ENCODE results near the gene POLD4. TPM values are rescaled to one million over a fixed set of nuclear protein-coding genes. Genes with fewer than 3 reads are reported as not detected.

POLD4 gene
- total and polyA plus RNA-seq, 2 of the 13 experiments (the other 11 are each of a cell fraction or from before 2014, with no cell fraction given), result 10.5 to 27.4 TPM

GRCh38 chr11:67382276-67383136 is 29.2 kb upstream of the POLD4 start (continued):
- peak; percentile 31 for TF ChIP-seq ZNF687 (CRISPR knock-in tag; IDR thresholded peaks at IDR 0.05)
- TF ChIP-seq ZNF75D (CRISPR knock-in tag; IDR thresholded peaks at IDR 0.05; ENCODE audit: borderline replicate concordance), result no peak
- TF ChIP-seq MYC (CRISPR knock-in tag; IDR thresholded peaks at IDR 0.05; ENCODE audit: borderline replicate concordance), result peak; percentile 18; the same call in 1 of the 2 replicates
- no peak for TF ChIP-seq FOXK2 (IDR thresholded peaks at IDR 0.05)
- TF ChIP-seq ZFP91 (CRISPR knock-in tag; IDR thresholded peaks at IDR 0.05; ENCODE audit: borderline replicate concordance), result peak; percentile 35; the same call in 1 of the 2 replicates
- no peak for TF ChIP-seq TEAD3 (CRISPR knock-in tag; optimal IDR thresholded peaks at IDR 0.05; ENCODE audit: borderline replicate concordance)
- no peak for TF ChIP-seq ZNF382 (CRISPR knock-in tag; IDR thresholded peaks at IDR 0.05; ENCODE audit: borderline replicate concordance)
- 0 out of 2 replicates have a peak, but pooled peaks have one; percentile 26 for TF ChIP-seq KMT2B (CRISPR knock-in tag; IDR thresholded peaks at IDR 0.05)
- peak; percentile 40; the same call in 1 of the 2 replicates for TF ChIP-seq YEATS2 (CRISPR knock-in tag; IDR thresholded peaks at IDR 0.05; ENCODE audit: borderline replicate concordance)
- TF ChIP-seq ZNF503 (CRISPR knock-in tag; IDR thresholded peaks at IDR 0.05), result no peak
- no peak for TF ChIP-seq AKNA (CRISPR knock-in tag; IDR thresholded peaks at IDR 0.05; ENCODE audit: borderline replicate concordance)
- TF ChIP-seq RNF2 (conservative IDR thresholded peaks at IDR 0.05; ENCODE audit: low read depth), result no peak
- TF ChIP-seq ZKSCAN1 (IDR thresholded peaks at IDR 0.05; ENCODE audit: low read length), result no peak
- TF ChIP-seq KDM1A (CRISPR knock-in tag; IDR thresholded peaks at IDR 0.05), result no peak
